H1 (cell line): ENCODE results near the gene SLC39A10. TPM values are rescaled to one million over a fixed set of nuclear protein-coding genes. Genes with fewer than 3 reads are reported as not detected.

Experiments used
- CTCF ChIA-PET: fragments of 300-600 bp; sonication (Branson Sonifier 250); formaldehyde crosslinking; loops from one replicate; lab custom pipeline; 2021; ENCODE audit not compliant: partially characterized antibody; lab: Charles Lee
- POLR2A ChIA-PET: fragments of 300-600 bp; sonication (Branson Sonifier 250); formaldehyde crosslinking; loops from one replicate; lab custom pipeline; 2021; ENCODE audit warnings: inconsistent platforms; ENCODE audit not compliant: partially characterized antibody; lab: Charles Lee
- DNase-seq, 2 experiments: peaks; one replicate each; pipeline versions ENCODE4 v3.0.0 to v3.0.0-alpha.2; 2010 to 2022; ENCODE audit warnings: low spot score in 2 of 2, low read depth in 1 of 2, mixed read lengths in 1 of 2
- FAIRE-seq: peaks from 2 replicates; lab custom pipeline; 2011; peaks lifted over from hg19 to GRCh38; lab: Jason Lieb, UNC
- H2AFZ ChIP-seq: 2 replicates; pipeline ENCODE4 v1.8.1; 2012; ENCODE audit warnings: low read length, inconsistent platforms
- H2AK5ac ChIP-seq: 2 replicates; pipeline ENCODE4 v1.6.1; 2013; ENCODE audit warnings: low read depth, low read length
- H2BK120ac ChIP-seq: replicated peaks from 2 replicates; pipeline ENCODE3; 2013; ENCODE audit warnings: low read depth, low read length, inconsistent platforms
- H2BK12ac ChIP-seq: 2 replicates; pipeline ENCODE4 v1.6.1; 2013; ENCODE audit warnings: low read depth, low read length
- H2BK15ac ChIP-seq: 2 replicates; pipeline ENCODE4 v1.6.1; 2013; ENCODE audit warnings: low read length
- H2BK20ac ChIP-seq: 2 replicates; pipeline ENCODE4 v1.6.1; 2013; ENCODE audit warnings: low read length
- H2BK5ac ChIP-seq: 2 replicates; pipeline ENCODE4 v1.6.1; 2013; ENCODE audit warnings: low read depth, low read length
- H3K14ac ChIP-seq: 2 replicates; pipeline ENCODE4 v1.6.1; 2013; ENCODE audit warnings: inconsistent platforms; ENCODE audit not compliant: insufficient read length
- H3K18ac ChIP-seq: 2 replicates; pipeline ENCODE4 v1.6.1; 2013; ENCODE audit warnings: low read length; ENCODE audit errors: extremely low read depth
- H3K23ac ChIP-seq: 2 replicates; pipeline ENCODE4 v1.6.1; 2013; ENCODE audit warnings: inconsistent platforms; ENCODE audit not compliant: insufficient read length
- H3K23me2 ChIP-seq: 2 replicates; pipeline ENCODE4 v1.6.1; 2013; ENCODE audit warnings: low read depth, low read length
- H3K27ac ChIP-seq: 2 replicates; pipeline ENCODE4 v1.6.1; 2011; ENCODE audit warnings: low read depth, low read length, inconsistent platforms
- H3K27me3 ChIP-seq, 4 experiments: replicated peaks in 1 of 4; 1 replicate in 1 of 4; 2 replicates in 3 of 4; pipeline versions ENCODE4 v1.6.1 to v1.8.1; 2011 to 2013; ENCODE audit warnings: low read length in 3 of 4, mild to moderate bottlenecking in 3 of 4, inconsistent platforms in 2 of 4, mixed read lengths in 2 of 4, moderate library complexity in 1 of 4; ENCODE audit not compliant: control insufficient read depth in 3 of 4, insufficient read depth in 3 of 4; ENCODE audit errors: extremely low read depth in 1 of 4
- H3K36me3 ChIP-seq, 4 experiments: 2 replicates each; pipeline versions ENCODE4 v1.6.1 to v1.8.1; 2011 to 2013; ENCODE audit warnings: mild to moderate bottlenecking in 4 of 4, low read length in 3 of 4, moderate library complexity in 2 of 4, control low read depth in 1 of 4, inconsistent platforms in 1 of 4; ENCODE audit not compliant: insufficient read depth in 4 of 4, control insufficient read depth in 2 of 4
- H3K4ac ChIP-seq: replicated peaks from 2 replicates; pipeline ENCODE3; 2013; ENCODE audit warnings: low read length, low read depth, mixed read lengths, inconsistent platforms; ENCODE audit not compliant: insufficient read length
- H3K4me1 ChIP-seq, 4 experiments: replicated peaks in 1 of 4; 1 replicate in 1 of 4; 2 replicates in 3 of 4; pipeline versions ENCODE4 v1.6.1 to v1.8.1; 2011 to 2013; ENCODE audit warnings: low read length in 3 of 4, inconsistent platforms in 2 of 4, mixed read lengths in 1 of 4; ENCODE audit not compliant: insufficient read depth in 4 of 4, control insufficient read depth in 3 of 4
- H3K4me2 ChIP-seq, 2 experiments: 2 replicates each; pipeline versions ENCODE4 v1.6.1 to v1.8.1; 2011 to 2013; ENCODE audit warnings: low read depth in 2 of 2, low read length in 2 of 2, control low read depth in 1 of 2, inconsistent platforms in 1 of 2, mild to moderate bottlenecking in 1 of 2; ENCODE audit not compliant: insufficient read depth in 1 of 2
- H3K4me3 ChIP-seq, 4 experiments: fragments of 200-600, 300-600 bp in 1 of 4; sonication (generic), shearing (Covaris generic), sonication (Bioruptor Twin) in 1 of 4; 2 replicates each; pipeline versions ENCODE4 v1.5.1 to v1.8.1; 2011 to 2016; ENCODE audit warnings: low read length in 4 of 4, low read depth in 3 of 4, control low read depth in 2 of 4, inconsistent platforms in 2 of 4, mild to moderate bottlenecking in 2 of 4, mixed read lengths in 1 of 4, moderate library complexity in 1 of 4; ENCODE audit not compliant: insufficient read depth in 2 of 4; ENCODE audit errors: extremely low read depth in 1 of 4
- H3K56ac ChIP-seq: replicated peaks from 2 replicates; pipeline ENCODE3; 2013; ENCODE audit warnings: low read depth, mild to moderate bottlenecking, mixed read lengths, low read length, inconsistent platforms; ENCODE audit not compliant: insufficient read length
- H3K79me1 ChIP-seq: 2 replicates; pipeline ENCODE4 v1.6.1; 2013; ENCODE audit warnings: low read depth, low read length, control low read depth
- H3K79me2 ChIP-seq, 2 experiments: 2 replicates each; pipeline versions ENCODE4 v1.6.1 to v1.8.1; 2012 to 2013; ENCODE audit warnings: low read length in 2 of 2, mild to moderate bottlenecking in 2 of 2, inconsistent platforms in 1 of 2; ENCODE audit not compliant: insufficient read depth in 2 of 2, control insufficient read depth in 1 of 2
- H3K9ac ChIP-seq, 4 experiments: replicated peaks in 1 of 4; 1 replicate in 1 of 4; 2 replicates in 3 of 4; pipeline versions ENCODE4 v1.6.1 to v1.8.1; 2011 to 2013; ENCODE audit warnings: low read depth in 3 of 4, low read length in 3 of 4, control low read depth in 2 of 4, mild to moderate bottlenecking in 2 of 4, moderate library complexity in 2 of 4, inconsistent platforms in 1 of 4; ENCODE audit errors: extremely low read depth in 1 of 4
- H3K9me3 ChIP-seq, 2 experiments: 2 replicates each; pipeline versions ENCODE4 v1.6.1 to v1.8.1; 2012 to 2013; ENCODE audit warnings: mild to moderate bottlenecking in 2 of 2, moderate library complexity in 2 of 2, control low read depth in 1 of 2, inconsistent platforms in 1 of 2, low read depth in 1 of 2, low read length in 1 of 2, mixed read lengths in 1 of 2; ENCODE audit not compliant: insufficient read depth in 2 of 2
- H4K20me1 ChIP-seq, 2 experiments: replicated peaks in 1 of 2; 2 replicates each; pipeline versions ENCODE3 to v1.8.1; 2011 to 2013; ENCODE audit warnings: inconsistent platforms in 2 of 2, low read length in 2 of 2, mild to moderate bottlenecking in 1 of 2; ENCODE audit not compliant: insufficient read depth in 2 of 2, control insufficient read depth in 1 of 2
- H4K5ac ChIP-seq: 2 replicates; pipeline ENCODE4 v1.6.1; 2013; ENCODE audit warnings: low read length, low read depth, mixed read lengths, inconsistent platforms; ENCODE audit not compliant: insufficient read length
- H4K8ac ChIP-seq: 2 replicates; pipeline ENCODE4 v1.8.0; 2013; ENCODE audit warnings: mild to moderate bottlenecking, moderate library complexity, low read length, inconsistent platforms; ENCODE audit not compliant: insufficient read depth; ENCODE audit errors: extremely low read depth
- H4K91ac ChIP-seq: replicated peaks from 2 replicates; pipeline ENCODE3; 2013; ENCODE audit warnings: low read length, mixed read lengths, inconsistent platforms; ENCODE audit not compliant: insufficient read length
- EGR1 ChIP-seq: IDR thresholded peaks from 2 replicates; pipeline ENCODE4 v1.6.1; 2011; ENCODE audit warnings: low read depth, low read length, borderline replicate concordance
- FOSL1 ChIP-seq: IDR thresholded peaks from 2 replicates; pipeline ENCODE4 v1.6.1; 2011; ENCODE audit warnings: mild to moderate bottlenecking, low read depth, low read length, moderate library complexity; ENCODE audit not compliant: insufficient read depth
- HDAC6 ChIP-seq: IDR thresholded peaks from one replicate; pipeline ENCODE4 v1.7.1; 2012; ENCODE audit warnings: low read depth, mild to moderate bottlenecking, inconsistent platforms, low read length, moderate library complexity
- SIN3A ChIP-seq, 2 experiments: IDR thresholded peaks in 1 of 2; conservative IDR thresholded peaks in 1 of 2; 2 replicates each; pipeline ENCODE4 v1.6.1; 2011 to 2012; ENCODE audit warnings: low read length in 2 of 2, improper control_type of control experiment in 1 of 2, low read depth in 1 of 2, mild to moderate bottlenecking in 1 of 2
- SP1 ChIP-seq: IDR thresholded peaks from 2 replicates; pipeline ENCODE4 v1.6.1; 2011; ENCODE audit warnings: low read depth, low read length
- WGBS, 2 experiments: shearing (Covaris generic) in 1 of 2; methylation state at CpG; one replicate each; pipeline versions ENCODE4 v1.1.6 to v1.1.7; 2013 to 2015; ENCODE audit warnings: low lambda C conversion rate in 2 of 2, mixed read lengths in 2 of 2, inconsistent platforms in 1 of 2, low coverage in 1 of 2, missing lambda C conversion rate in 1 of 2; ENCODE audit not compliant: insufficient replicate concordance in 2 of 2, insufficient coverage in 1 of 2, insufficient read length in 1 of 2; ENCODE audit errors: extremely low coverage in 1 of 2, missing lambda C conversion rate in 1 of 2; 5-methylcytosine and 5-hydroxymethylcytosine counted together
- polyA plus RNA-seq, 7 experiments: library from polyadenylated mRNA; depleted of rRNA in 3 of 7; stranded (reverse) in 5 of 7; unstranded in 2 of 7; fragments of >200 nt in 5 of 7; fragments of 200-250 nt in 2 of 7; gene quantifications; 1 replicate in 5 of 7; 2 replicates in 1 of 7; 4 replicates in 1 of 7; pipeline versions ENCODE4 v1.2.1 to v1.2.3, GENCODE V29; 2011 to 2013; ENCODE audit warnings: missing spikeins in 2 of 7, mixed read lengths in 2 of 7
- total RNA-seq: library from RNA; stranded (reverse); fragmentation: NEBNext Ultra II Directional; extraction: Animal tissue kit (Norgen Biotek cat#: 25700); gene quantifications from 2 replicates; pipeline ENCODE4 v1.2.1, GENCODE V29; 2021
- TF ChIP-seq, protein P1 (sequence below): IDR thresholded peaks from 2 replicates; pipeline ENCODE4 v1.6.1; 2012; ENCODE audit warnings: low read length, inconsistent platforms

SLC39A10 gene
- total and polyA plus RNA-seq, 2 of the 8 experiments (the other 6 are each of a cell fraction or from before 2014, with no cell fraction given): 68.1 to 234 TPM

DNA sequence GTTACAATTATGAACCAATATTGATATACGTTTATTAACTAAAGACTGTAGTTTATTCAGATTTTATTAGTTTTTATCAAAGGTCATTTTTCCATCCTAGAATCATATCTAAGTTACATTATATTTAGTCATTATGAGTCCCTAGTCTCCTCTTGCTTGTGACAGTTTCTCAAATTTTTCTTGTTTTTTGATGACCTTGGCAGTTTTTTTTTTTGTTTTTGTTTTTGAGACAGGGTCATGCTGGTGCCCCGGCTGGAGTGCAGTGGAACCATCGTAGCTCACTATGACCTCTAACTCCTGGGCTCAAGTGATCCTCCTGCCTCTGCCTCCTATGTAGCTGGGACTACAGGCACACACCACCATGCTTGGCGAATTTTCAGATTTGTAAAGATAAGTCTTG, 18.3 kb upstream of the SLC39A10 start:
- Histone ChIP-seq H3K79me1 (peaks cover 2% of the 10 kb centered on the region; the same call in 1 of the 2 replicates), H3K4me3 (no peak overlapping the region), H2BK15ac (no peak overlapping the region), H3K4me2 (no peak overlapping the region), H2BK12ac (no peak overlapping the region), H3K27me3 (no peaks in the 10 kb centered on the region), H3K36me3 (no peaks in the 10 kb centered on the region), H2BK20ac (no peak overlapping the region), H3K14ac (no peak overlapping the region), H4K5ac (no peak overlapping the region), H3K56ac (no peak overlapping the region), H3K27ac (no peak overlapping the region), H3K4ac (no peak overlapping the region), H2AFZ (no peak overlapping the region), H3K9me3 (no peaks in the 10 kb centered on the region), H2BK120ac (no peak overlapping the region), H2BK5ac (no peak overlapping the region), H2AK5ac (no peak overlapping the region), H3K4me1 (peaks cover 0 to 12% (median 4%) of the 10 kb centered on the region in 4 experiments; a peak in 4 of 7 replicates), H4K8ac (no peak overlapping the region), H3K23me2 (no peaks in the 10 kb centered on the region), H4K20me1 (no peaks in the 10 kb centered on the region), H4K91ac (no peak overlapping the region), H3K23ac (no peak overlapping the region), H3K9ac (no peak overlapping the region), H3K79me2 (peaks cover 0 to 4% of the 10 kb centered on the region in 2 experiments; a peak in 2 of 4 replicates), H3K18ac (no peak overlapping the region)
- no peak for DNase-seq
- CTCF ChIA-PET: no interaction called here
- no peak for TF ChIP-seq SP1
- no peak for TF ChIP-seq SIN3A (conservative IDR thresholded peaks at IDR 0.05 in 1 of 2, IDR thresholded peaks at IDR 0.05 in 1 of 2; ENCODE audit: low read depth in 1 of 2, low read length in 2 of 2)
- TF ChIP-seq, protein P1, sequence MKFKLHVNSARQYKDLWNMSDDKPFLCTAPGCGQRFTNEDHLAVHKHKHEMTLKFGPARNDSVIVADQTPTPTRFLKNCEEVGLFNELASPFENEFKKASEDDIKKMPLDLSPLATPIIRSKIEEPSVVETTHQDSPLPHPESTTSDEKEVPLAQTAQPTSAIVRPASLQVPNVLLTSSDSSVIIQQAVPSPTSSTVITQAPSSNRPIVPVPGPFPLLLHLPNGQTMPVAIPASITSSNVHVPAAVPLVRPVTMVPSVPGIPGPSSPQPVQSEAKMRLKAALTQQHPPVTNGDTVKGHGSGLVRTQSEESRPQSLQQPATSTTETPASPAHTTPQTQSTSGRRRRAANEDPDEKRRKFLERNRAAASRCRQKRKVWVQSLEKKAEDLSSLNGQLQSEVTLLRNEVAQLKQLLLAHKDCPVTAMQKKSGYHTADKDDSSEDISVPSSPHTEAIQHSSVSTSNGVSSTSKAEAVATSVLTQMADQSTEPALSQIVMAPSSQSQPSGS: no peak
- TF ChIP-seq FOSL1: no peak
- TF ChIP-seq HDAC6: no peak
- no peak for TF ChIP-seq EGR1
- POLR2A ChIA-PET: interaction anchor here (0.8 kb wide), 1 partner anchor 26 kb away, joined by 3 read pairs; no protein-coding TSS in a partner anchor
- WGBS, 2 experiments: 96% methylated on average over 4 of the region's 4 CpGs; no CpG with 5 or more reads in 1 of the 2 experiments
- no peak for FAIRE-seq
